SK-N-SH (cell line): ENCODE data around the gene C4A. TPM values are rescaled to one million over a fixed set of nuclear protein-coding genes. Genes with fewer than 3 reads are reported as not detected.

Experiments
- CTCF ChIA-PET: fragments of 300-600, 350-600 bp; formaldehyde crosslinking; extraction: SDS; loops from one replicate; lab custom pipeline; 2021; lab: Yijun Ruan, JAX
- POLR2A ChIA-PET: fragments of 350-600 bp; sonication (Branson Sonifier 250); formaldehyde crosslinking; extraction: SDS; loops from one replicate; lab custom pipeline; 2020; ENCODE audit warnings: antibody characterized with exemption, inconsistent platforms; lab: Yijun Ruan, JAX
- DNase-seq: peaks from one replicate; pipeline ENCODE4 v3.0.0; 2012
- H2AFZ ChIP-seq: fragments of 200-600 bp; sonication (generic); 2 replicates; pipeline ENCODE4 v1.8.1; 2016; ENCODE audit warnings: antibody characterized with exemption, mild to moderate bottlenecking, low read depth
- H3F3A ChIP-seq: fragments of 200-600 bp; sonication (generic); replicated peaks from 2 replicates; pipeline ENCODE3; 2016; ENCODE audit warnings: antibody characterized with exemption, mild to moderate bottlenecking; ENCODE audit not compliant: insufficient read depth
- H3K27ac ChIP-seq, 2 experiments: fragments of 200-500 bp in 1 of 2; fragments of 200-600 bp in 1 of 2; sonication (Bioruptor generic) in 1 of 2; sonication (generic), shearing (Covaris generic) in 1 of 2; 2 replicates each; pipeline versions ENCODE4 v1.5.1 to v1.6.1; 2014 to 2016; ENCODE audit warnings: low read depth in 2 of 2, inconsistent platforms in 1 of 2, low read length in 1 of 2, mild to moderate bottlenecking in 1 of 2, mixed read lengths in 1 of 2
- H3K27me3 ChIP-seq: fragments of 200-600 bp; sonication (generic), shearing (Covaris generic); 2 replicates; pipeline ENCODE4 v1.6.1; 2016; ENCODE audit warnings: mixed run types; ENCODE audit not compliant: insufficient read depth
- H3K36me3 ChIP-seq, 2 experiments: fragments of 200-500 bp in 1 of 2; fragments of 200-600 bp in 1 of 2; sonication (Bioruptor generic) in 1 of 2; sonication (generic) in 1 of 2; replicated peaks in 1 of 2; 2 replicates each; pipeline versions ENCODE3 to v1.5.1; 2014 to 2016; ENCODE audit warnings: low read length in 1 of 2, mild to moderate bottlenecking in 1 of 2; ENCODE audit not compliant: insufficient read depth in 2 of 2, control insufficient read depth in 1 of 2
- H3K4me1 ChIP-seq, 2 experiments: fragments of 200-500 bp in 1 of 2; fragments of 200-600 bp in 1 of 2; sonication (Bioruptor generic) in 1 of 2; sonication (generic), shearing (Covaris generic) in 1 of 2; 2 replicates each; pipeline versions ENCODE4 v1.5.1 to v1.6.1; 2014 to 2016; ENCODE audit warnings: low read depth in 1 of 2, low read length in 1 of 2, mixed run types in 1 of 2; ENCODE audit not compliant: insufficient read depth in 2 of 2, control insufficient read depth in 1 of 2
- H3K4me2 ChIP-seq: fragments of 200-600 bp; sonication (generic), shearing (Covaris generic); 2 replicates; pipeline ENCODE4 v1.6.1; 2017; ENCODE audit warnings: mixed run types
- H3K4me3 ChIP-seq, 2 experiments: fragments of 200-500 bp in 1 of 2; fragments of 200-600 bp in 1 of 2; sonication (Bioruptor generic) in 1 of 2; sonication (generic), shearing (Covaris generic) in 1 of 2; 2 replicates each; pipeline versions ENCODE4 v1.5.1 to v1.8.1; 2014 to 2016; ENCODE audit warnings: low read depth in 2 of 2, inconsistent platforms in 1 of 2, low read length in 1 of 2, mild to moderate bottlenecking in 1 of 2, mixed read lengths in 1 of 2, moderate library complexity in 1 of 2
- H3K79me2 ChIP-seq: fragments of 200-600 bp; sonication (generic); 2 replicates; pipeline ENCODE4 v1.8.1; 2017; ENCODE audit warnings: mild to moderate bottlenecking; ENCODE audit not compliant: insufficient read depth
- H3K9ac ChIP-seq: fragments of 200-600 bp; sonication (generic); 2 replicates; pipeline ENCODE4 v1.6.1; 2017; ENCODE audit warnings: mixed run types
- H3K9me2 ChIP-seq: fragments of 200-600 bp; sonication (generic); 2 replicates; pipeline ENCODE4 v1.6.1; 2017; ENCODE audit warnings: mixed run types
- H3K9me3 ChIP-seq: fragments of 200-600 bp; sonication (generic); 2 replicates; pipeline ENCODE4 v1.6.1; 2017; ENCODE audit warnings: mixed run types, mild to moderate bottlenecking, moderate library complexity
- H4K20me1 ChIP-seq: fragments of 200-600 bp; sonication (generic); 2 replicates; pipeline ENCODE4 v1.6.1; 2017; ENCODE audit warnings: mild to moderate bottlenecking, mixed run types; ENCODE audit not compliant: insufficient read depth
- EZH2phosphoT487 ChIP-seq: fragments of 200-600 bp; sonication (generic); IDR thresholded peaks from 2 replicates; pipeline ENCODE4 v1.6.1; 2017; ENCODE audit warnings: low read depth, mixed run types, mild to moderate bottlenecking, antibody characterized with exemption, moderate library complexity, borderline replicate concordance
- GATA2 ChIP-seq: sonication (generic); formaldehyde crosslinking; IDR thresholded peaks from 2 replicates; pipeline ENCODE4 v1.5.0; 2020; ENCODE audit warnings: mild to moderate bottlenecking, missing genetic modification reagents
- MXI1 ChIP-seq: IDR thresholded peaks from 2 replicates; pipeline ENCODE4 v1.6.1; 2012; ENCODE audit warnings: mild to moderate bottlenecking, low read depth, low read length, improper control_type of control experiment
- RCOR1 ChIP-seq: fragments of 150-350 bp; IDR thresholded peaks from 2 replicates; pipeline ENCODE4 v1.6.1; 2017; ENCODE audit warnings: antibody characterized with exemption, low read length
- SMC3 ChIP-seq: IDR thresholded peaks from 2 replicates; pipeline ENCODE4 v1.6.1; 2012; ENCODE audit warnings: low read depth, low read length, improper control_type of control experiment
- TCF12 ChIP-seq: IDR thresholded peaks from 2 replicates; pipeline ENCODE4 v1.4.0; 2012
- WGBS: methylation state at CpG from one replicate; pipeline ENCODE4 v1.1.6; 2017; ENCODE audit warnings: low lambda C conversion rate; 5-methylcytosine and 5-hydroxymethylcytosine counted together
- polyA plus RNA-seq, 3 experiments: library from polyadenylated mRNA; depleted of rRNA; stranded (reverse); fragments of >200 nt; gene quantifications; 2 replicates each; pipeline ENCODE4 v1.2.3, GENCODE V29; 2012
- TF ChIP-seq, protein P1 (sequence below): fragments of 200-600 bp; sonication (generic); IDR thresholded peaks from 2 replicates; pipeline ENCODE4 v1.6.1; 2017; ENCODE audit warnings: antibody characterized with exemption, mild to moderate bottlenecking, moderate library complexity
- TF ChIP-seq, protein P2 (sequence below): IDR thresholded peaks from 2 replicates; pipeline ENCODE4 v1.4.0; 2012; ENCODE audit warnings: low read depth
- TF ChIP-seq, protein P3 (sequence below): fragments of 150-350 bp; IDR thresholded peaks from 2 replicates; pipeline ENCODE4 v1.6.1; 2017; ENCODE audit warnings: antibody characterized with exemption, low read length, low read depth, borderline replicate concordance

Gene C4A
- polyA plus RNA-seq, 1 of the 3 experiments (the other 2 are of a cell fraction): 11.4 TPM

DNA sequence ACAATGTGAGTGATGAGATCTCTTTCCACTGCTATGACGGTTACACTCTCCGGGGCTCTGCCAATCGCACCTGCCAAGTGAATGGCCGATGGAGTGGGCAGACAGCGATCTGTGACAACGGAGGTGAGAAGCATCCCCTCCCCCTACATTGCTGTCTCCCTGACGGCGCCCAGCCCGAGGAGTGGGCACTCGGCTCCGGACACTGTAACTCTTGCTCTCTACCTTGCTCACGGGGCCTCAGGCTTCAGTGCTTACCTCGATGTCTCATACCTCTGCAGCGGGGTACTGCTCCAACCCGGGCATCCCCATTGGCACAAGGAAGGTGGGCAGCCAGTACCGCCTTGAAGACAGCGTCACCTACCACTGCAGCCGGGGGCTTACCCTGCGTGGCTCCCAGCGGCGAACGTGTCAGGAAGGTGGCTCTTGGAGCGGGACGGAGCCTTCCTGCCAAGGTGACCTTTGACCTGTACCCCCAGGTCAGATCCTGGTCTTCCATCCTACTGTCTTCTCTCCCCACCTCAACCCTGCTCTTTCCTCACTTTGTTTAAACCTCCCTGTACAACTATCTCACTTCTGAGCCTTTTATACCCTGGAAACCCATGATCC is 34.7 kb upstream of the C4A start:
- 58% methylated on average over 16 of the region's 24 CpGs for WGBS
- Histone ChIP-seq H3K4me1 (peaks cover 9 to 14% of the 10 kb centered on the region in 2 experiments; a peak in 1 of 4 replicates), H3K9me3 (no peaks in the 10 kb centered on the region), H4K20me1 (no peaks in the 10 kb centered on the region), H3K27ac (no peak overlapping the region), H3F3A (peaks cover 15% of the 10 kb centered on the region), H3K9ac (no peak overlapping the region), H3K9me2 (no peaks in the 10 kb centered on the region), H3K27me3 (no peaks in the 10 kb centered on the region), H2AFZ (no peak overlapping the region), H3K4me2 (no peak overlapping the region), H3K79me2 (no peaks in the 10 kb centered on the region), H3K36me3 (peaks cover 0 to 15% of the 10 kb centered on the region in 2 experiments), H3K4me3 (no peak overlapping the region)
- DNase-seq: no peak
- TF ChIP-seq, protein P1, sequence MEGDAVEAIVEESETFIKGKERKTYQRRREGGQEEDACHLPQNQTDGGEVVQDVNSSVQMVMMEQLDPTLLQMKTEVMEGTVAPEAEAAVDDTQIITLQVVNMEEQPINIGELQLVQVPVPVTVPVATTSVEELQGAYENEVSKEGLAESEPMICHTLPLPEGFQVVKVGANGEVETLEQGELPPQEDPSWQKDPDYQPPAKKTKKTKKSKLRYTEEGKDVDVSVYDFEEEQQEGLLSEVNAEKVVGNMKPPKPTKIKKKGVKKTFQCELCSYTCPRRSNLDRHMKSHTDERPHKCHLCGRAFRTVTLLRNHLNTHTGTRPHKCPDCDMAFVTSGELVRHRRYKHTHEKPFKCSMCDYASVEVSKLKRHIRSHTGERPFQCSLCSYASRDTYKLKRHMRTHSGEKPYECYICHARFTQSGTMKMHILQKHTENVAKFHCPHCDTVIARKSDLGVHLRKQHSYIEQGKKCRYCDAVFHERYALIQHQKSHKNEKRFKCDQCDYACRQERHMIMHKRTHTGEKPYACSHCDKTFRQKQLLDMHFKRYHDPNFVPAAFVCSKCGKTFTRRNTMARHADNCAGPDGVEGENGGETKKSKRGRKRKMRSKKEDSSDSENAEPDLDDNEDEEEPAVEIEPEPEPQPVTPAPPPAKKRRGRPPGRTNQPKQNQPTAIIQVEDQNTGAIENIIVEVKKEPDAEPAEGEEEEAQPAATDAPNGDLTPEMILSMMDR: no peak
- TF ChIP-seq GATA2 (CRISPR knock-in tag) (no peak), SMC3 (no peak)
- ChIA-PET CTCF (interaction anchor here (2.7 kb wide), 1 partner anchor 24 kb away, joined by 9 read pairs; the partner anchor contains the start of gene DXO), POLR2A (interaction anchor here (0.6 kb wide), 1 partner anchor 54 kb away, joined by 3 read pairs; no protein-coding TSS in a partner anchor)

DNA sequence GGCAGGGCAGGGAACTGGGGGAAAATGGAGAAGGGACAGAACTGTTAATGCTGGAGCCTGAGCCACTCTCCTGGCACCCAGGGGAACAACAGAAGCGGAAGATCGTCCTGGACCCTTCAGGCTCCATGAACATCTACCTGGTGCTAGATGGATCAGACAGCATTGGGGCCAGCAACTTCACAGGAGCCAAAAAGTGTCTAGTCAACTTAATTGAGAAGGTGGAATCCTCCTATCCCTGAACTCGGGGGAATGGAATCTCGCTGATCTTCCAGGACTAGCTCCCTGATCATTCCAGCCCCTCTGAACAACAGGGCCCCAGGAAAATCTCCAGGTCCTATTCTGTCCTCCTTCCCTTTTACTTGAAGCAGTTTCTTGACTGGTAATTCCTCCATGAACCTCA is 34.0 kb upstream of the C4A start:
- Histone ChIP-seq H3F3A (peaks cover 18% of the 10 kb centered on the region), H3K27ac (no peak overlapping the region), H3K79me2 (no peaks in the 10 kb centered on the region), H2AFZ (no peak overlapping the region), H3K9me2 (no peaks in the 10 kb centered on the region), H3K4me1 (peaks cover 9 to 14% of the 10 kb centered on the region in 2 experiments; a peak in 1 of 4 replicates), H3K9ac (no peak overlapping the region), H4K20me1 (no peaks in the 10 kb centered on the region), H3K9me3 (no peaks in the 10 kb centered on the region), H3K4me3 (no peak overlapping the region), H3K27me3 (no peaks in the 10 kb centered on the region), H3K36me3 (peaks cover 0 to 22% of the 10 kb centered on the region in 2 experiments)
- WGBS: 60% methylated on average over 3 of the region's 4 CpGs
- POLR2A ChIA-PET: interaction anchor here (0.6 kb wide), 1 partner anchor 55 kb away, joined by 3 read pairs; no protein-coding TSS in a partner anchor
- CTCF ChIA-PET: interaction anchor here (2.7 kb wide), 1 partner anchor 23 kb away, joined by 9 read pairs; the partner anchor contains the start of gene DXO
- DNase-seq: no peak
- no peak for TF ChIP-seq RCOR1
- TF ChIP-seq, protein P2, sequence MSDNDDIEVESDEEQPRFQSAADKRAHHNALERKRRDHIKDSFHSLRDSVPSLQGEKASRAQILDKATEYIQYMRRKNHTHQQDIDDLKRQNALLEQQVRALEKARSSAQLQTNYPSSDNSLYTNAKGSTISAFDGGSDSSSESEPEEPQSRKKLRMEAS: no peak
- TF ChIP-seq MXI1: no peak
- no peak for TF ChIP-seq SMC3
- no peak for TF ChIP-seq EZH2phosphoT487
- TF ChIP-seq, protein P3, sequence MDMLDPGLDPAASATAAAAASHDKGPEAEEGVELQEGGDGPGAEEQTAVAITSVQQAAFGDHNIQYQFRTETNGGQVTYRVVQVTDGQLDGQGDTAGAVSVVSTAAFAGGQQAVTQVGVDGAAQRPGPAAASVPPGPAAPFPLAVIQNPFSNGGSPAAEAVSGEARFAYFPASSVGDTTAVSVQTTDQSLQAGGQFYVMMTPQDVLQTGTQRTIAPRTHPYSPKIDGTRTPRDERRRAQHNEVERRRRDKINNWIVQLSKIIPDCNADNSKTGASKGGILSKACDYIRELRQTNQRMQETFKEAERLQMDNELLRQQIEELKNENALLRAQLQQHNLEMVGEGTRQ: no peak
- TF ChIP-seq TCF12: no peak
- TF ChIP-seq, all 33 proteins: peak for 0
- H3K4me2 ChIP-seq: no peak overlapping the region
